ENCODE data around the gene CSMD2. TPM values are rescaled to one million over a fixed set of nuclear protein-coding genes. Genes with fewer than 3 reads are reported as not detected.

CSMD2 gene
- total and polyA plus RNA-seq, 2 of the 8 experiments (the other 6 are each of a cell fraction or from before 2014, with no cell fraction given) = 7.0 to 14.7 TPM

DNA sequence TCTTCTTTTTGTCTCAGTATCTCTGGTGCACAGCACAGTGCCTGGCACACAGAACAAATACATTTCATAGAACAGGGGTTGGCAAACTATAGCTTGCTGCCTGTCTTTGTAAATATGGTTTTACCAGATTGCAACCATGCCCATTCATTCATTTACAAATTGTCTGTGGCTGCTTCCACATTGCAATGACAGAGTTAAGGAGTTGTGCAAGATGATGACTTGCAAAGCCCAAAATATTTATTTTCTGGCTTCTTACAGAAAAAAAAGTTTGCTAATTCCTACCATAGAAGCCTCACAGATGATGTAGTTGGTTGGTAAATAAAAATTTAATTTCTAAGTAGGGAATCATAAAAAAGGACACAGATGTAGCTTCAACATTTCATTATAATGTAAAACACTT lies 312.3 kb downstream of the CSMD2 start (continued):
- TF ChIP-seq SIX5 (IDR thresholded peaks at IDR 0.05; ENCODE audit: low read depth, low read length) = no peak
- no peak for TF ChIP-seq BCL11A (IDR thresholded peaks at IDR 0.05; ENCODE audit: low read depth in 2 of 2, low read length in 2 of 2)
